GM19240 (cell line): ENCODE data around the gene LYSMD2.
A peak's percentile ranks its signal among the peaks of the same experiment; 100 is the strongest.
"Not testable (repeated sequence)": the region's sequence is repeated elsewhere in the genome, so short reads cannot be mapped to it uniquely, and the experiment has no call there.

Source experiments
- DNase-seq: peaks from one replicate; pipeline ENCODE4 v3.0.0; 2011; ENCODE audit warnings: low spot score; ENCODE audit not compliant: insufficient read length

LYSMD2 gene, protein sequence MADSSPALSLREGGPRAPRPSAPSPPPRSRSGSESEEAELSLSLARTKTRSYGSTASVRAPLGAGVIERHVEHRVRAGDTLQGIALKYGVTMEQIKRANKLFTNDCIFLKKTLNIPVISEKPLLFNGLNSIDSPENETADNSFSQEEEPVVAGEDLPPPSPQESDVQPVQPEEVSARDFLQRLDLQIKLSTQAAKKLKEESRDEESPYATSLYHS

DNA sequence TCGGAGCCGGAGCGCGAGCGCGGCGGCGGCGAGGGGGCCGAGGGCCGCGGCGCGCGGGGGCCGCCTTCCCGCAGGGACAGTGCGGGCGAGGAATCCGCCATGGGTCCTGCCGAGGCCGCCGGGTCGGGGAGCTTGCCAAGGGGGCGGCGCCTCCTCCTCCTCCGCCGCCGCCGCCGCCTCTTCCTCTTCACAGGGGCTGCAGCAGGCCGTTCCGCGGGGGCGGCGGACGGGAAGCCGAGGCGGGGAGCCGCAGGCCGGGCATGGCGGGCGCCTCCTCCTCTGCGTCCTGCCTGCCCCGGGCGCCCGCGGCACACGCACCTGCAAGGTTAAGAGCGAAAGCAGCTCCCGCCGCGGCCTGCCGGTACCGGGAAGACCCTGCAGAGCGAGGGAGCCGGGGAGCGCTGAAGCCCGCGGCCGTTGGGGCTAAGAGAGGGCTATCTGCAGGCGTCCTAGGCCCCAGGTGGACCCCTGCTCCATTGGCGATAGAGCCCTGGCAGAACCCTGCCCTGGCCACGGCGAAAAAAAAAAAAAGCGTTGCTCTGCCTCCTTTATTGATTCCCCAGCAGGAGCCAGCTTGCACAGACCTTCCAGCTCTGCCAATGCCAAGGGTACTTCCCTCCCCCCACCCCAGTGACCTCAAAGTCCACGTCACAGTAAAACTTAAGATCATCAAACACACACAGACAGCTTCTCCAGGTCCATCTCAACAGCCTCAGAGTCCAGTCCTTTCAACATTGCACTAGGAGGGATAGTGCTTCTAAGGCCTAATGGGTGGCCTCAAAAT is at the start of gene LYSMD2:
TSS of gene LYSMD2 (minus strand) at position 134 of the 784 bp plus-strand sequence. CDS start at position 101, 33 bp downstream.
- no peak for DNase-seq

DNA sequence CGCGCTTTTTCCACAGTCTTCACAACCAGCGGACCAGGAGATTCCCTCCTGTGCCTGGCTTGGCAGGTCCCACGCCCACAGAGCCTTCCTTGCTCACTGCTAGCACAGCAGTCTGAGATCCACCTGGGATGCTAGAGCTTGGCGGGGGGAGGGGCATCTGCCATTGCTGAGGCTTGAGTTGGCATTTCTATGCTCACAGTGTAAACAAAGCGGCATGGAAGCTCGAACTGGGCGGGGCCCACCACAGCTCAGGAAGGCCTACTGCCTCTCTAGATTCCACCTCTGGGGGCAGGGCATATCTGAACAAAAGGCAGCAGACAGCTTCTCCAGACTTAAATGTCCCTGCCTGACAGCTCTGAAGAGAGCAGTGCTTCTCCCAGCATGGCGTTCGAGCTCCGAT is 49.7 kb upstream of the LYSMD2 start:
- not testable (repeated sequence) for DNase-seq

DNA sequence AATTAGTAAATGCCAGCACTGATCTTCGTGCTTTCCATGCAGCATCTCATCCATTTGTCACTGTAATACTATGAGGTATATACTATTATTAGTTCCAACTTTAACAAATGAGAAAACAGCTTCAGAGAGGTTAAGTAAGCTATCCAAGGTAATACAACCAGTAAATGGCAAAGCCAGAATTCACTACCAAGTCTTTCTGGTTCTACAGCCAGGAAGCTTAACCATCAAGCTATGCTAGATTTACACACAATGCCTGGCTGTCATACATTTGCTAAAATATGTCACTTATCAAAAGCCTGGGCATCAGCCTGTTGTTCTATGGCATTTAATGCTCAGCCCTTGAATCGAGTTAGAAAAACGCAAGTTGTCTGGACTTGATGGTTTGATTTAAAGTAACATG is 46.5 kb upstream of the LYSMD2 start:
- DNase-seq: no peak

DNA sequence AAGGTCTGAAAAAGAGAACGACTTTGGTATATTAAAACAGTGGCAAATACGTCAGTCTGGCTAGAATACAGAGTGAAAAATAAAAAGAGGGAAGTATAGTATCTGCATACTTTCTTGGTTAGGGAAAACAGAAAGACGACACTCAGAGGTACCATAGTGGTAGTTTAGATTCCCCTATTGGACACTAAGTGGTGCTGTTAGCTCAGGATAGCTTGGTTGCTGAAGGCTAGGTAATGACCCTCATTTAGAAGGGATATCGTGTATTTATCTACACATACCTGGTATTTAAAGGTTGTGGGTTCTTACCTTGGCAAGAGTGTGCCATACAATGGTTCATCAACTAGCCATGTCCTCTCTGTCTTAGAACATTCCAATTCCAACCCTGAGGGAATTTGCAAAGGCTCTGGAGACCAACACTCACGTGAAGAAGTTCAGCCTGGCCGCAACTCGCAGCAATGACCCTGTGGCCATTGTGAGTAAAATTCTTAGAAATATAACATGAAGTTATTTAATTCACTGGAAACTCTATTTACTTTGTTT is 45.0 kb upstream of the LYSMD2 start:
- DNase-seq: no peak

DNA sequence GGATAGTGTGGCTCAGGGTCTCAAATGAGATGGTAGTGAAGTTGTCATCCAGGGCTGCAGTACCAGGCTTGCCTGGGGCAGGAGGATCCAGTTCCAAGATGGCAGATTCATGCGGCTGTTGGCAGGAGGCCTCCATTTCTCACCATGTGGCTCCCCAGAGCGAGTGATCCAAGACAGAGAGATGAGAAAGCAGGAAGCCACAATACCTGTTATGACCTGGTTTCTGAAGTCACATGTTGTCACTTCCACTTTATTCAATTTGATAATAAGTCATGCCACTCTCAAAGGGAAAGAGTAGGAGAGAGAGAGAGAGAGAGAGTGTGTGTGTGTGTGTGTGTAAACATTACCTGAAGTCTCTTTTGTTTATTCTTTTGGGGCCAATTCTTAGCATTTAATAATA is 44.1 kb upstream of the LYSMD2 start:
- no peak for DNase-seq

DNA sequence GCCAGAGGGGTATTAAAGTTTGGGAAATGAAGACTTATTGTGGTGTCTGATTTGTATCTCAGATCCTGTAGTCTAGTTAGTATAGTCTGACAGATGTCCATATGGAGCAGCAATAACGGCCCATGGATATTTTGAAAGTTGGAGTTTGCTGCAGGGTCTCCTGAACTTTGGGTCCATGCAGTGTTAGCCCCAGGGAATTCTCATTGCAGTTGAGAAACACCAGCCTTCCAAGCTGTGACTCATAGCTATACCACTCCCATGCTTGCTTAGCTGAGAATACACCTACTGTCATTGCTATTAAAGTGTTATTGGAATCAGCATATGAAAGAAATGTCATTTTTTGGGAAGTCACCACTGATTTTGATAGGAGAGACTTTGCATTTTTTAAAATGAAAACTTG is 43.2 kb upstream of the LYSMD2 start:
- DNase-seq: no peak

DNA sequence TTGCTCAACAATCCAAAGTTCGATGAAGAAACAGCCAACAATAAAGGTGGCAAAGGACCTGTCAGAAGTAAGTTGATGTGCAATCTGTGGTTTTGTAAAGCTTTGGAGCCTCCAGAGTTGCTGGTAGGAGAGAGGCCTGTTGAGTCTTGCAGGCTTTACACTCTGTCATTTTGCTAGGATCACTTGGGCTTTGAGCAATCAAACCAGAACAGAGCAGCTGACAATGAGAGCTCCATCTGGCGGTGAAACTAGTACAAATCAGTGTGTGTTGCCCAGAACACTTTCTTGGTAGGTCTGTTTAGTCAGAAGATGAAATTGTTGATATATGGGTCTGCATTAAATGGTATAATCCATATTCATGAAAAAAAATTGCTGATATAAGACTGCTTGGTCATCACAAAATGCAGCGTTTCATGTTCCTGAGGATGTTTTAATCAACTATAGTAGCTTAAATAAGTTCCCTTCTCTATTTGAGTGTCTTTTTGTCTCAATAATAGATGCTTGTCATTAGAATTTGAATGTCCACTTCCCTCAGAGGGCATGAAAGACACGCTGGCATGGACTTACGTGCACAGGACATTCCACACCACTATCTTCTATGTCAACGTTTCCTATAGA is 39.6 kb upstream of the LYSMD2 start:
- DNase-seq: peak; percentile 65

DNA sequence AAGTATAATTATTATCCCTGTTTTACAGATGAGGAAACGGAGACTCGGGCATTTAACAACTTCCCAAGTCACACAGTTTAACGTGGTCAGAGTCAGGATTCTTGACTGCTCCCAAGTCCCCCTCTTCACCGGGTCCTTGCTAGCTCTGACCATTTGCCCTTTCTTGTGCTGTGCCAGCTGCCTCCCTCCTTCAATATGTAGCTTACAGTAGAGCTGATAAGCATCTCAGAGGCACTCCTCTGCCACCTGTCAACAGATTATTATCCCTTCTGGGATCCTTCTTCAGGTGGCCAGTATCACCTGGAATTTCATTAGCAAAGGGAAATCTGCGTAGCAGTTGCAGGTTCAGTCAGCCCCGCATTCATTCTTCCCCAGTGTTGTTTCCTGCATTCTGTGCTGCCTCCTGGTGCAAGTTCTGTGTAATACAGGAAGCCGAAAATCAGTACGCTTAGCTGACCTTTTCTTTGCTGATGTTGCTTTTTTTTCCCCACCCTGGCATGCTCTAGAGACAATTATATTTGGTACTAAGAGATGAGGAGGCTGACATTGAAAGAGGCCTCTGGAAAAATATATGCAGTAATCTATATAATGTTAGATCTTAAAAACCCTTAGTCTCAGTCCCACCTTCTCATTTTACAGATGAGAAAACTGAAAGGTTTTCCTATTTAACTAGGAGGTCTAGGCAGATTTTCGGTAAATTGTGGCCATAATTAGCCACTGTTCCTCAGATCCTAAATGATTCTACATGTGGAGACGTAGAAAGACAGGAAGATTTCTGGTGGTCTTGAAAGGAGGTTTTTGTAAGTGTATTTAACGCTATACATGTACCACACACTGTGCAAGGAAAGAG is 38.7 kb upstream of the LYSMD2 start:
- peak; percentile 36 for DNase-seq

DNA sequence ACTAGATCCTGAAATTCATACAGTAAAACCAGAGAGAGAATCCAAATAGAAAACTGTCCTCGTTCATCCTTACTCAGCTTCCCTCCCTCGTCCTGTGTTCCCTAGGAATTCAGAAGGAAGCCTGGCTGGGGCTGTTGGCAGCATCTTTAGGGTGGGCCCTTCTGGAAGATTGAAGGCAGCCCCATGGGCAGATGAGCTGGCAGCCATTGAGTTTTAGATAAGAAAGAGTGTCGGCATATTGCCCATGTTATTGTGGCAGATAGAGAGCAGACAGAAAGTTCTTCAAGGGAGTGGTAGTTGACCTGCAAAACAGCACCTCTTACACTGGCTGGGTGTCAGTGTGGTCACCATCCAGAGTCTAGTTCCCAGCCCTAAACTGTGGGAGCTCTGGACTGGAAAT is 37.5 kb upstream of the LYSMD2 start:
- no peak for DNase-seq

DNA sequence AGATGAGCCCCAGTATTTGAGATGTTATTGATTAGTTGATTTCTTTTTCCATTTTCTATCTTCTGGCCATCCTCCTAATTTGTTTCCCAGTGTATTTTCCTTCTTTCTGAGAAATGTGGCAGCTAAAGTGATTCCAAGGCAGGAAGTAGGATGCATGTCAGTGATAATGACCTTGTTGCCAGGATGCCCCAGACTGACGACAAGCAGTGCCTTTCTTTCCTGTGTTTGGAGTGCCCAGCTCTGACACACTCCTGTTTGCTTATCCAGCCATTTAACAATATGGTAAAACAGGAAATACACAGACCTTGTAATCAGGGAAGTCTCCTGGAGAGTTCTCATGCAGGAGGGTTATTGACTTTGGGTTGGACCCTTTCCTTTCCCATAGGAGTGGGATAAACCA is 34.3 kb upstream of the LYSMD2 start:
- no peak for DNase-seq

DNA sequence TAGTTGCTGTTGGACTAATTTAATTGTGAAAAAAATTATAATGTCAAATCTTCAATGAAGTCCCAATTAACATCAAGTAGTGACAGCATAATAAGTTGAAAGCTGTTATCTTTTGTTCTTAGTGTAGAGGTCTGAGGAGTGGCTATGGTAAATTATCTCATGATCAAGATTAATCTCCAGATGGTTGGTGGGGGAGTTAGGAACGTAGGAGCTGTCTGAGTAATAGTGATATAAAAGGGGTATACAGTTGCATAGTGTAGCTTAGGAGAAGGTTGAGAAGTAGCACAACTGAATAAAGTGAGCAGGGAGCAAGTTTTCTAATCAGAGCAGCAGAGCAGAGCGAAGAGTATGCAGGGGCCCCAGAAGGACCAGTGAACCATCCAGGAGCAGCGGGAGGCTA is 33.4 kb upstream of the LYSMD2 start:
- no peak for DNase-seq

DNA sequence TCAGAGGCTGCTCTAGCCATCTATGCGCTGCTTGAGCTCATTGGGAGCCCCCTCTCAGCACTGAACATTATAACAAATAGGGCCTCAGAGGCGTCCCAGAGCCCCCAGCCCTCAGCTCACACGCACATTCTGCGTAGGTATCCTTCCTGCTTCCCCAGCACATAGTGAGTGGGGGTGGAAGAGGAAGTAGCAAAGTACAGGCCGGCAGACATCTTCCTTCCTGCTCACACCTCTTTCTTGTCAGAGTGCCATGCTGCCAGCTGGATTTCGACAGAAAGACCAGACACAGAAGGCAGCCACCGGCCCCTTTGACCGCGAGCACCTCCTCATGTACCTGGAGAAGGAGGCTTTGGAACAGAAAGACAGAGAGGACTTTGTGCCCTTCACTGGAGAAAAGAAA is 30.6 kb upstream of the LYSMD2 start:
- no peak for DNase-seq

DNA sequence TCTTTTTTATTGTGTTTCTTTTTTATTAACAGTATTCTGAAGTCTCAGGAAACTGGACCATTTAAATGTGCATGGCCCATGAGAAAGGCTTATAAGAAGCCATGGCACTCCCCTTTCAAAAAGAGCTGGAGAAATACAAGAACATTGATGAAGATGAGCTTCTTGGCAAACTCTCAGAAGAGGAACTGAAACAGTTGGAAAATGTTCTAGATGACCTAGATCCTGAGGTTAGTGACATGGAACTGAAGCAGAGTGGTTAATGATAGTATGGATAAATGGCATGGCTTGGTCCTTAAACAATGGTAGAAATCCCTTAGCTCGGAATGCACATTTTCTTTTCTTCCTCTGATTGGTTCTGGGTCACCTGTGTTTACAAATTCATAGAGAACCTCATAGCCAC is 28.9 kb upstream of the LYSMD2 start:
- DNase-seq: no peak

DNA sequence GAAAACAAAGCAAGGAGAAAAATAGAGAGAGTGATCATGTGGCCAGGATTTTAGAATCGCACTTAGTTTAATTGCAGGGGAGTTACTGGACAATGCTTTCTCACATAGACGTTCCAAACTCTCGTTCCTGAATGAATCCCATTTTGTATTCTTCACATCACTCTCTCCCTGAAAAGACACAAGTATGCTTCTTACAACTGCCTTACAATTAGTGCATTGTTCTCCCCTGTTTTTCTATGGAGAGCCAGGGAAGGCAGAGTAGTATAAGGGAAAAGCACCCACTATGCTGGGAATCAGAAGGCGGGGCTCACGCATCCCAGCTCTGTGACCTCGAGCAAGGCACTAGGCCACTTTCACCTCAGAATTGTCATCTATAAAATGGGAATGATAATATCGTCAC is 28.3 kb upstream of the LYSMD2 start:
- no peak for DNase-seq

DNA sequence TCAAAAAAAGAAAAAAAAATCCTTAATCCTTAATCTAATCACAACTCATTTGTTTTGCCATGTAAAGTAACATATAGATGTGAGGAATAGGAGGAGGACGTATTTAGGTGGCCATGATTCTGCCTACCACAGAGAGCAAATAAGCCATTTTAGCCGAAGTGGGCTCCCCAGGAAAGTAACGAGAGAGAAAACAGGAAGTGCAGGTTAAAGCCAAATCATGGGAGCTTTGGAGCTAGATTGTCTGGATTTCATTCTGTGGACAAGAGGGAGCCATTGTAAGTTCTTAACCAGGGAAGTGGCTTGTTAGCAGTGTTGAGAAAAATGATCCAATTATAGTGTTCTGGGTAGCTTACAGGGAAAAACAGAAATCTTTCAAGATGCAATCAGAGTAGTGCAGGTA is 23.4 kb upstream of the LYSMD2 start:
- no peak for DNase-seq

DNA sequence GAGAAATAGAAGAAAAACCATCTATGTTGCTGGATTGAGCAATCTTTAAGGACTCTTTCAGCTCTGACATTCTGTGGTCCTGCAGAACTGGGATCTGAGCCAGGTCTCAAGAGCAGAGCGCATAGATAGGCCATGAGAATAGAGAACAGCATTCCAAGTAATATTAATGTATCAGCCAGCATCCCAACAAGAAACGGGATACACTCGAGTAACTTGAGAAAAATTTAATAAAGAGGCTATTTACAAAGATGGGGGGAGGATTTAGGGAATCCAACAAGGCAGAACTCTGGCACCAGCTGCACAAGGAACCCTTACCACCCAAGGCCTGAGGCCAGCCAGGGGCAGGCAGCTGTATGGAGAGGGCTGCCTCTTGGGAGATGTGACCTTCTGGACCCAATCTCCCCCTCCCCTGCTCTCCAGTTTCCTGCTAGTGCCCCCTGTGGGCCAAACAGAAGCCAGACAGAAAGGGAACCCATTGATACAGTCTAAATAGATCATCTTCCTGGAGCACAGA is 22.2 kb upstream of the LYSMD2 start:
- DNase-seq: no peak

DNA sequence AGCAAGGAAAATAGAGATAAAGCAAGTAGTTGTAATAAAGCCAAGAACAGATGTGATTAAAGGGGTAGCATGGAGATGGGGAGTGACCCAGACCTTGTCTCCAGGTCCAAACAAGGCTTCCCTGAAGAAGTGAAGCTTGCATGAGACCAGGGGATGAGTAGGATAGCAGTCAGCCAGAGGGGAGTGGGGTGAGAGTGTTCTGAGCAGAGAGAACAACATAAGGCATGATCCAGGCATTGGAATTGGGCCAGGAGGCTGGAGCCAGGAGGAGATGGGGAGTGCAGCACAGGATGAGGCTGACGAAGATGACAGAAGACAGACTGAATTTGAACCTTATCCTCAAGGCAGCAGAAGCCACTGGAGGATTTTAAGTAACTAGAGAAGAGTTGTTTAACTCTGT is 21.2 kb upstream of the LYSMD2 start:
- no peak for DNase-seq

DNA sequence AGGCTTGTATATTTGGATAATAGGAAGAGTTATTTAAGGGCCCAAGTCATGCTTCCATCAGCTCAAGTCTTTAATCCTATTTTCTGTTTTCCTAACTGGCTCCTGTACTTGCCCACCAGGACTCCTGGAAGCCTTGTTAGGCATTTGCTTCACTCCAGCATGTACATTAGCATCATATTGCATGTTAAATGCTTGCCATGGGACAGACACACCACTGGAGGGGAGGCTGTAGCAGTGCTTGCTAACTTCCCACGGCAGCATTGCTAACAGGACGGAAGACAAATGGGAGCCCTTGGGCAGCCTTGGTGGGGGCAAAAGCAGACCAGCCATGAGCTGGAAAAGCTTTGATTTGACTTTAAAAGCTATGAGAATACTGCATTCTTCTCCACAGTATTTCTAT is 20.0 kb upstream of the LYSMD2 start:
- no peak for DNase-seq

DNA sequence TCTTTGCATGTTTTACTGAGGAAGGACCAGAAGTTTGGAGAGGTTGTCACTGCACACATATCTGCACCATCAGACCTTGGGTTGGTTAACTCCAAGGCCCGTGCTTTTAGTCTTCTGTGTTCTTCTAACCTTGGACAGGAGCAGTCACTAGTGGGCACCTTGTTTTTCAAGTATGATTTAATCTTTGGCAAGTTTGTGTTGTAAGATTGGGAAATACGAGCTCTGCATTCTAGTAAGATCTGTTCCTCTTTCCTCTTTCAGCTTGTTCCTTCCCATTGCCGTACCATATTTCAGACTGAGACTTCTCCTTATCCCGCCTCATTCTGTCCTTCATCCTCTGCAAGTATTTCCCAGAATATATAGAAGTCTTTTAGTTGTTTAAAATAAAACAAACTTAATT is 19.0 kb upstream of the LYSMD2 start:
- DNase-seq: no peak

DNA sequence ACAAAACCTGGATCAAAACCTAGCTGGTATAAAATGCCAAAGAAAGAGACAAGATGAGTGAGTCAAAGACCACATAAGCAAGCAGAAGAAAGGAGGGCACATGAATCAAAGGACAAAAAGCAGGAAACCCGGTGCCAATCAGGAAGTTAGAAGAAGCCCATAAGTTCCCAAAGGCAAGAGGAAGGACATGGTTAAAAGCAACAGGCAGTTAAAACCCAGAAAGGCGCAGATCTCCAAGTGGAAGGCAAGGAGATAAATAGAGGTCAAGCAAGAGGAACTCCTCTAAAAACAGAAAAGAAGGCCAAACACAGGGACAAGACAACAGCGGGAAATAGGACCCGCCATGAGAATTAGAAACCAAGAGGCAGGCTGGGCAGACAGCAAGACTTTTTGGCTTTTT is 18.3 kb upstream of the LYSMD2 start:
- no peak for DNase-seq

DNA sequence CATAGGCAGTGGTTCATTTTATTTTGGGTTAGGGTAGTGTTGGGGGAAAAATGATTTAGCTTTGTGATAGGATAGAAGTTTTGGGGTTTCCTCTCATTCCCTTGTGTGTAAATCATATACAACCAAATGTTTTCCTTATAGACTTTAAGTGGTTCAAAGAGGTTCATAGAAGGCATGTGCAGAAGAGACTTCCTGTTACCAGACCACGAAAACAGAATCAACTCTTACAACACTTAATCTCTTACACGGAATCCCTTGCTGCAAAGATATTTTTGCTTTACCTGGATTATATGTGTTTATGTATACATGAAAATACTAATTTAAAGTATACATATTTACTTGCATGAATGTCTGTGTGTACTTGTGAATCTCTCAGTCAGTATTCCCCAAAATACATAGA is 16.8 kb upstream of the LYSMD2 start:
- DNase-seq: no peak
